OCI-LY1 (cell line): ENCODE measurements around the gene GNG12.

ENCODE experiments used
- CTCF ChIP-seq: fragments of 200-600 bp; sonication (generic), shearing (Covaris generic); IDR thresholded peaks from 2 replicates; pipeline ENCODE4 v1.5.1; 2017; ENCODE audit warnings: mild to moderate bottlenecking, antibody characterized with exemption, low read length, moderate library complexity, mixed read lengths
- EZH2 ChIP-seq: fragments of 200-600 bp; sonication (generic), shearing (Covaris generic); IDR thresholded peaks from 2 replicates; pipeline ENCODE4 v1.8.0; 2017; ENCODE audit warnings: borderline replicate concordance, mixed run types, mild to moderate bottlenecking, antibody characterized with exemption, low read length, moderate library complexity, mixed read lengths

GRCh38 chr1:67687649-67688048 lies 145.6 kb downstream of the GNG12 start:
- no peak for TF ChIP-seq CTCF
- TF ChIP-seq EZH2 = no peak
